HG02610 (cell line): ENCODE data around the gene DIDO1.

Source experiments
- ATAC-seq: cut with Tn5 transposase; IDR thresholded peaks from one replicate; pipeline ENCODE4 v1.9.1; 2021; ENCODE audit warnings: mild to moderate bottlenecking, moderate library complexity; ENCODE audit not compliant: unreplicated experiment

The DIDO1 gene

GRCh38 chr20:62839261-62839660 lies 87.0 kb downstream of the DIDO1 start:
- no peak for ATAC-seq

GRCh38 chr20:62838128-62838891 lies 88.0 kb downstream of the DIDO1 start:
- peak; percentile 62 for ATAC-seq

GRCh38 chr20:62837790-62838127 lies 88.5 kb downstream of the DIDO1 start:
- ATAC-seq, result peak; percentile 3

GRCh38 chr20:62836967-62837490 lies 89.3 kb downstream of the DIDO1 start:
- ATAC-seq, result no peak

GRCh38 chr20:62835931-62836861 lies 90.1 kb downstream of the DIDO1 start:
- ATAC-seq, result no peak

GRCh38 chr20:62834967-62835730 lies 91.2 kb downstream of the DIDO1 start:
- no peak for ATAC-seq

GRCh38 chr20:62832951-62833391 lies 93.3 kb downstream of the DIDO1 start:
- no peak for ATAC-seq

- ATAC-seq, result no peak
Observed at GRCh38 chr20:62832212-62832922, 93.9 kb downstream of the DIDO1 start.

- ATAC-seq, result no peak
Observed at GRCh38 chr20:62831854-62832211, 94.5 kb downstream of the DIDO1 start.

GRCh38 chr20:62831361-62831788 lies 94.9 kb downstream of the DIDO1 start:
- no peak for ATAC-seq

- ATAC-seq, result no peak
Observed at GRCh38 chr20:62830821-62831220, 95.5 kb downstream of the DIDO1 start.

GRCh38 chr20:62830251-62830650 lies 96.1 kb downstream of the DIDO1 start:
- no peak for ATAC-seq

- no peak for ATAC-seq
Observed at GRCh38 chr20:62829231-62830230, 96.8 kb downstream of the DIDO1 start.

GRCh38 chr20:62828511-62829230 lies 97.6 kb downstream of the DIDO1 start:
- ATAC-seq, result no peak

GRCh38 chr20:62828051-62828450 lies 98.3 kb downstream of the DIDO1 start:
- ATAC-seq, result no peak
